Measurements from ENCODE around the gene MTHFR.
A peak's percentile ranks its signal among the peaks of the same experiment; 100 is the strongest.

The MTHFR gene

DNA sequence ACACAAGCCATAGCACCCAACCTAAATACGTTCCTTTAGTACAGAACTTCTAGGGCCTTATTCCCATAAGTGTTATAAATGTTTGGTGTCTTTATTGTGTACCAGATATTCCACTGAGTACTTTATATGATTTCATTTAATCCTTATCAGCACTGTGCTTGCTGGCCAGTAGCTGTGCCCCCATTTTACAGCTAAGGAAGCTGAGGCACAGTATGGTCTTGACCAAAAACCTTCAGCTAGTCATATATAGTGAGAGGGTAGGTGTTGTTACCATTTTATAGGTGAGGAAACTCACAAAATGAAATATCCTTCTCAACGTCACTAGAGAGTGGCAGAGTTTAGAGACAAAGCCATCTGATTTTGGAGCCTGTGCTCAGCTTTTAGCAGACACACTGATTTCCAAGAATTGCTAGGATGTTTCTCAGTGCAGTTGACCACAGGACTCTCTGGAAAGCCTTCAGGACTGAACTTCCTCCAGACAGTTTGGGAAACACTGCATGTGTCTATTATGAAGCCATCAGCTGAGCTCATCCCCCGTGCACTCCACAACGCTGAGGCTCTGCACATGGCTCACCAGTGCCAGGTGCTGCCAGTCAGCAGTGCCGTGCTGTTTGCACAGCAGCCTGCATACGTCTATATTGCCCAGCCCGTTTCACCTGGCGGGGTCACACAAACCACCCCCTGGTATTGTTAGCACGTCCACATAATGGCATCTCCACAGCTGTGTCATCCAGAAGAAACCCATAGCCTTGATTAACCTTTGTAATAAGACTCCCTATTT lies 26.4 kb upstream of the MTHFR start:
- no peak for DNase-seq (ENCODE audit: low read depth in 2 of 2)
- H3K4me3 ChIP-seq (replicated peaks in 1 of 2; ENCODE audit: low read depth in 2 of 2, low read length in 2 of 2), result no peak overlapping the region
- TF ChIP-seq, protein P1, sequence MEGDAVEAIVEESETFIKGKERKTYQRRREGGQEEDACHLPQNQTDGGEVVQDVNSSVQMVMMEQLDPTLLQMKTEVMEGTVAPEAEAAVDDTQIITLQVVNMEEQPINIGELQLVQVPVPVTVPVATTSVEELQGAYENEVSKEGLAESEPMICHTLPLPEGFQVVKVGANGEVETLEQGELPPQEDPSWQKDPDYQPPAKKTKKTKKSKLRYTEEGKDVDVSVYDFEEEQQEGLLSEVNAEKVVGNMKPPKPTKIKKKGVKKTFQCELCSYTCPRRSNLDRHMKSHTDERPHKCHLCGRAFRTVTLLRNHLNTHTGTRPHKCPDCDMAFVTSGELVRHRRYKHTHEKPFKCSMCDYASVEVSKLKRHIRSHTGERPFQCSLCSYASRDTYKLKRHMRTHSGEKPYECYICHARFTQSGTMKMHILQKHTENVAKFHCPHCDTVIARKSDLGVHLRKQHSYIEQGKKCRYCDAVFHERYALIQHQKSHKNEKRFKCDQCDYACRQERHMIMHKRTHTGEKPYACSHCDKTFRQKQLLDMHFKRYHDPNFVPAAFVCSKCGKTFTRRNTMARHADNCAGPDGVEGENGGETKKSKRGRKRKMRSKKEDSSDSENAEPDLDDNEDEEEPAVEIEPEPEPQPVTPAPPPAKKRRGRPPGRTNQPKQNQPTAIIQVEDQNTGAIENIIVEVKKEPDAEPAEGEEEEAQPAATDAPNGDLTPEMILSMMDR (IDR thresholded peaks at IDR 0.05; ENCODE audit: low read depth, low read length), result no peak

DNA sequence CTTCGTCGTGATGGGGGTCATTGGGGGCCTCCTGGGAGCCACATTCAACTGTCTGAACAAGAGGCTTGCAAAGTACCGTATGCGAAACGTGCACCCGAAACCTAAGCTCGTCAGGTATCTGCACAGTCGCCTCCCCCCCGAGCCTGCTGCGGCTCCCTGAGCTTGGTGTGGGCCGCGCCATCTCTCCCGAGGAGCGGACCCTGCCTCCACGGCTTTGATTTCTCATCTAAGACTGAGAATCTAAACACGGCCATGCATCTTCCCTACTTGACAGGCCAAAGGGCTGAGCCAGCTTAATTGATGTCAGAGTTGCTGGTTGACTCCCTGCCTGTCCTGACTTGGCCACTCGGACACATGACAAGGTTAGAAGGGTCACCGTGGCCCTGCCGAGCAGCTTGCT lies 22.7 kb upstream of the MTHFR start:
- no peak for DNase-seq (ENCODE audit: low read depth in 2 of 2)
- TF ChIP-seq, protein P1 (IDR thresholded peaks at IDR 0.05; ENCODE audit: low read depth, low read length), result no peak
- H3K4me3 ChIP-seq (replicated peaks in 1 of 2; ENCODE audit: low read depth in 2 of 2, low read length in 2 of 2), result no peak overlapping the region

DNA sequence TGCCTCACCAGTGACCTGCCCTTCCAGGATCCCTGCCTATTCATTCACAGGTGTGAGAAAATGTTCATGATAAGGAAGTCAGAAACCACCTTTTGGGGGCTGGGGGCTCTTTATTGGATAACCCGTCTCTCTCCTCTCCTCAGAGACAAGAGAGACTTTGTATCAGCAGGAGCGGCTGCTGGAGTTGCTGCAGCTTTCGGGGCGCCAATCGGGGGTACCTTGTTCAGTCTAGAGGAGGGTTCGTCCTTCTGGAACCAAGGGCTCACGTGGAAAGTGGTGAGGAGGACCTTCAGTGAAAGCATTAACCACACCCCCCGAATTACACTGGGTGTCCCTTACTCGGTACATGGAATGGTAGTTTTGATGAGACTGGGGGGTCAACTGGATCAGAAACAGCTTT lies 21.2 kb upstream of the MTHFR start:
- DNase-seq (ENCODE audit: low read depth in 2 of 2), result no peak
- TF ChIP-seq, protein P1 (IDR thresholded peaks at IDR 0.05; ENCODE audit: low read depth, low read length), result no peak
- H3K4me3 ChIP-seq (replicated peaks in 1 of 2; ENCODE audit: low read depth in 2 of 2, low read length in 2 of 2), result no peak overlapping the region

DNA sequence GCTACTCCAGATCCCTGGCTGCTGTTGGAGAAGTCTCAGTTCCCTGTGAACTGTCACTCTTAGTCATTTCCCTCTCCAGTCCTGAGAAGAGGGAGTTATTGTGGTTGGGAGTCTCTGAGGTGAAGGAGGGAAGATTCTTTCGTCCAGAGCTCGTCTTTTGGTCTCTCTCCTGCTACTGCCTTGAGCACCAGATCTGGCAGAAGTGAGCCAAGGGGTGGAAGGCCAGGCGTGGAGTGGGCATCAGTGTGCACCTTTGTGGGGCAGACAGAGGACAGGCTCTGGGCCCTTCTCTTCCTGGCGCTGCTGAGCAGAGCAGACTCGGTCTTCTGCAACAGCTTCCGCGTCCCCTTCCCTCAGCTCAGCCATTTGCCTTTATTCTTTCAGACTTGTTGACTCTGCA lies 19.4 kb upstream of the MTHFR start:
- no peak for DNase-seq (ENCODE audit: low read depth in 2 of 2)
- TF ChIP-seq, protein P1 (IDR thresholded peaks at IDR 0.05; ENCODE audit: low read depth, low read length), result no peak
- H3K4me3 ChIP-seq (replicated peaks in 1 of 2; ENCODE audit: low read depth in 2 of 2, low read length in 2 of 2), result no peak overlapping the region

DNA sequence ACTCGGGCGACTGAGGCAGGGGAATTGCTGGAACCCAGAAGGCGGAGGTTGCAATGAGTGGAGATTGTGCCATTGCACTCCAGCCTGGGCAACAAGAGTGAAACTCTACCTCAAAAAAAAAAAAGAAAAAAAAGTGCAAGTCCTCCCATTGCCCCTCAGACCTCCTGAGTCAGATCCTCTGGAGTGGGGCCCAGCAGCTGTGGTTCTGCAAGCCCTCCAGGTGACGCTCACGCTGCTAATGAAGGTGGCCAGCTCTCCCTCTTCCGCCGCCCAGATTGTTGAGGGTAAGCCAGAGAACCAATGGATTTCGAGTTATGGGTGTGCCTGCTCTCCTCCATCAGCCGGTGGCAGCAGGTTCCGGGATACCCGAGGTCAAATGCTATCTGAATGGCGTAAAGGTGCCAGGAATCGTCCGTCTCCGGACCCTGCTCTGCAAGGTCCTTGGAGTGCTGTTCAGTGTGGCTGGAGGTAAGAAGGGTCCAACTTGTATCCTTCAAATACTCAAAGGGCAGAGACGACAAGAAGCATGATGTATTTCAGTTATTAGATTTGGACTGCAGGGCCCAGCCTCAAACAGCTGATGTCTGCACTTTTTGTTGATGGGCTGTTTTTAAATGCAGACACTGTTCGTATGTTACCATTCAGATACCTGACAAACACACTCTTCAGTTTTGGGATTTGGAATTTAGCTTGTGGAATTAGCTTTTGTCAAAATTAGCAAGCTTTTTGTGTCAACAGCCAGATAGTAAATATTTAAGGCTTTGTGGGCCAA lies 17.8 kb upstream of the MTHFR start:
- TF ChIP-seq, protein P1 (IDR thresholded peaks at IDR 0.05; ENCODE audit: low read depth, low read length), result no peak
- H3K4me3 ChIP-seq (replicated peaks in 1 of 2; ENCODE audit: low read depth in 2 of 2, low read length in 2 of 2), result no peak overlapping the region
- DNase-seq (ENCODE audit: low read depth in 2 of 2), result no peak

DNA sequence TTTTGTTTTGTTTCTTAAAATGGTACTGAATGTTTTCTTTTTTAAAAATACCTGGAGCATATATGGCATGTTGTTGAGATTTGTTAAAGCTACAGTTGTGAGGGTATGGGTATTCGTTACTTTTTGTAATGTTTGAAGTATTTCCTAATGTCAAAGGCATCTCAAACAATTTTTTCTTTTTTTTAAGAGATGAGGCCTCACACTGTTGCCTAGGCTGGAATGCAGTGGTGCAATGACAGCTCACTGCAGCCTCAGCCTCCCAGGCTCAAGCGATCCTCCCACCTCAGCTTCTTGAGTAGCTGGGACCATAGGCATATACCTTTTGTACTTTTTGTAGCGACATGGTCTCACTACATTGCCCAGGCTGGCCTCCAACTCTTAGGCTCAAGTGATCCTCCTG lies 16.3 kb upstream of the MTHFR start:
- TF ChIP-seq, protein P1 (IDR thresholded peaks at IDR 0.05; ENCODE audit: low read depth, low read length), result no peak
- no peak overlapping the region for H3K4me3 ChIP-seq (replicated peaks in 1 of 2; ENCODE audit: low read depth in 2 of 2, low read length in 2 of 2)
- peak; percentile 44 to 65 for DNase-seq (ENCODE audit: low read depth in 2 of 2)
